KOPT-K1 (cell line): ENCODE measurements around the gene TRIM65.

Source experiments
- H3K27ac ChIP-seq: fragments of 200-600 bp; sonication (generic); 2 replicates; pipeline ENCODE4 v1.5.1; 2016; ENCODE audit warnings: antibody characterized with exemption, mild to moderate bottlenecking, low read depth, low read length; ENCODE audit not compliant: poor library complexity, severe bottlenecking
- H3K36me3 ChIP-seq: fragments of 200-600 bp; sonication (generic); 2 replicates; pipeline ENCODE4 v1.5.1; 2017; ENCODE audit warnings: antibody characterized with exemption, mild to moderate bottlenecking, low read length, moderate library complexity; ENCODE audit not compliant: insufficient read depth
- H3K9me3 ChIP-seq: fragments of 200-600 bp; sonication (generic); 2 replicates; pipeline ENCODE4 v1.5.1; 2017; ENCODE audit warnings: antibody characterized with exemption, low read length, mild to moderate bottlenecking; ENCODE audit not compliant: insufficient read depth, poor library complexity, severe bottlenecking

TRIM65 gene

DNA sequence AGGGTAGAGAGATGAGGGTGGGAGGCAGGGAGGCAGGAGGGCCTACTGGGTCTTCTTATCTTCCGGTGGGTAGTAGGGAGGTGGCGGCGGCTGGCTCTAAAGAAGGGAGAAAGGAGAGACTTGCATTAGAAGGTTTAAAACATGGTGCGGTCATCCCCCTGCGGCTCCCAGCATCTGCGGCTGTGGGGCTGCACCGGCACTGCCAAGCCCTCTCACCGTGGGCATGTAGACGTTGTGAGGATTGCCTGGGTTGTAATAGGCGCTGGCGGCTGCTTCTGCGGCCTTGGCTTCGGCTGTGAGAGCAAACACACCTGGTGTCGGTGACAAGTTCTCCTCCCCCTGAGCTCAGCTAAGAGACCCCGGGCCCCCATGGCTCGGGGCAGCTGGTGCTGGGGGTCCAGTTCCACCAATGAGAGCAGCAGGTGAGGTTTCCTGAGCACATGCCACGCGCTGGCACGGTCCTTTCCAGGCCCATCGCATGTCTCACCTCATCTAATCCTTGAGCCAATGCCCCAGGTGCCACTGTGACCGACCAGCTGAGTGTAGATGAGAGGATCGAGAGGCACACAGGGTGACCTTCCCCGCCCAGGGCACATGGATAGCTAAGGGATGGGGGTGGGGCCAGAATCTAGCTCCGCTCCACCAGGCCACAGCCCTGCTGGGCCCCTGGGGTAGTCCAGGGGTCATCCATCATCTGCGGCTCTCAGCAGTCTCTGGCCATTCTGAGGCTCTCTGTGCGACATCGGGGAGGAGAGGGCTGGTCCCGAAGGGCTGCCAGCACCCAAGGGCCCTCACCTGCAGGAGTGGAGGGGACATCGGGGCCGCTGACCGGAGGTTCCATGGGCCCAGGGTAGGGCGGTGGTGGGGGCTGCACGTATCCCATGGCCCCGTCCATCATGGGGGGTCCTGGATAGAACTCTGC lies 49.8 kb downstream of the TRIM65 start:
- no peak overlapping the region for H3K27ac ChIP-seq

DNA sequence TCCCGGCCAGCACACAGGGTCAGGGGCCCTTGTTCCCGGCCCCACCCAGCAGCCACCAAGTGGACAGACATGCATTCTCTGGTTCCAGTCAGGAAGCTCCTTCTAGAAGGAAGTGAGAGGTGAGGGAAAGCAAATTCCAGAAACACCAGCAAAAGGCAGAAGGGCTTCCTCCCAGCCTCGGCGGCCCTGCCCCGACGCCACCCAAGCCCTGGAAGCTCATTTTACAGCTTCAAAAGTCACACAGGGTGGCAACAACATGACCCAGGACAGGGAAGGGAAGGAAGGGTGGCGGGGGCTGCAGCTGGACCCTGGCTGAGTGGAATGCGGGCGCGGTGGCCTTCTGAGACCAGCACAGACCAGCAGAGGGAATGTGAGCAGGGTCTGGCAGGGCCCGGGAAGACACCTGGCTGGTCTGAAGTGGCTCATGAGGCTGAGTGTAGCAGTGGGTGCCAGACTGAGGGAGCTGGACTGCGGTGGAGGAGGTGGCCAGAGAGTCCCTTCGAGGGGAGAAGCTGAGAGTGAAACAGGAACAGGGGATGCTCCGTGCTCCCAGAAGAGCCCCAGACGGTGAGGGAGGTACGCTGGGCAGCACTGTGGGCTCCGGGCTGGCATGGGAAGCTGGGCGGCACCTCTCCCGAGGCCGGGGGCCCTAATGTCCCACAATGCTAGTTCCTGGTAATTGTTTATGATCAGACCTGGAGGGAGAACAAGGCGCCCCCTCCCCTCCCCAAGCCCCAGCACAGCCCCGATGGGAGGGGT lies 50.6 kb downstream of the TRIM65 start:
- H3K36me3 ChIP-seq, result peaks cover 63% of the 10 kb centered on the region
- H3K9me3 ChIP-seq, result no peaks in the 10 kb centered on the region
- peak overlapping the region; percentile 91 for H3K27ac ChIP-seq

More for the DNA sequence above, 49.8 kb downstream of the TRIM65 start:
- Histone ChIP-seq H3K36me3 (peaks cover 67% of the 10 kb centered on the region), H3K9me3 (no peaks in the 10 kb centered on the region)

DNA sequence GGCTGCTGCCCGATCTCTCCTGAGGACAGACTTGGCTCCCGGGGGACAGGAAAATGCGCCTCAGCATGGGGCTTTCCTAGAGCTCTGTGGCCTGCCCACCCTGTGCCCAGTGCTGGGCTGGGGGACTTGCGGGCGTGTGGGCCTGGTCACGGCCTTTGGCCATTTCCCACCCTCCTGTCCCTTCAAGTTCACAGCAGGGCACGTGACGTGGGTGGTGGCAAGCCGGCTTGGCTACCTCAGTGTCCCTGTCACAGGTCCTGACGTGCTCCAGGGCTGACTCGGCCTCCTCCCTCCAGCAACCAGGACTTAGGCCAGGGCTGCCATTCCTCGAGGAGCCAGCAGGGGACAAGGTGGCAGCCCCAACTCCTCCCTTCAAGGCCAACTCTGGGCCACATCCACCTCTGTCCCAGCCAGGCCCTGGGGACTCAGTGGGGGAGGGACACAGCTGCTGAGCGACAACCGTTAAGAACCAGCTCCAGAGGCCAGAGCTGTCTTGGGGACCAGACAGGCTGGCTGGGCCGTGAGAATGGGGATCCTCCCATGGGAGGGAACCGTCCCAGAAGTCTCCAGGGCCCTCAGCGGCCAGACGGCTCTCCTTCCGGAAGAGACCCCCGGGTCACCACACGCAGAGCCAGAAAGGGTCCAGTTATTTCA lies 51.6 kb downstream of the TRIM65 start:
- H3K27ac ChIP-seq, result peak overlapping the region; percentile 91
- H3K36me3 ChIP-seq, result peaks cover 62% of the 10 kb centered on the region
- H3K9me3 ChIP-seq, result no peaks in the 10 kb centered on the region

DNA sequence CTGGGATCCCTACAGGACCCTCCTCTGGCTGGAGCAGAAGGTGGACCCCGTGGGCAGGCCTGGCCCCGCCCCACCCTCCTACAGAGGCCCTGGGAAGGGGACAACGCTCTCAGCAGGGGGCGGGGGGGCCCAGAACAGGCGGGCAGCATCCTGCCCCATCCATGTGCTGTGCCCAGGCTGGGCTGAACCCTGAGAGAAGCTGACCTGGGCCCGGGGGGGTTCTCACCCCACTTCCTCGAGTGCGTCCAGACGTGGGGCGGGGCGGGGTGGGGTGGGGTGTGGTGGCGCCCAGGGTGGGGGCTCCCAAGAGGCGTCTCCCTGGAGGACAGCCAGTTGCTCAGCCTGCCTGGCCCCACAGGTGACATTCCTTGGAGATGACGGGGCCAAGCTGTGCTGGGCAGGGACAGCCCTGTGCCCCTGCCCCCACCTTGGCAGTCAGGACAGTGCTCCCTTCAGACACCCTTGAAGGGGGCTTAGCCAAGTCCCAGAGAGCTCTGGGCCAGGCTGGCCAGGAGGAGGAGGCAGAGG lies 52.2 kb downstream of the TRIM65 start:
- H3K36me3 ChIP-seq, result peaks cover 62% of the 10 kb centered on the region
- peak overlapping the region; percentile 91 for H3K27ac ChIP-seq
- H3K9me3 ChIP-seq, result no peaks in the 10 kb centered on the region

DNA sequence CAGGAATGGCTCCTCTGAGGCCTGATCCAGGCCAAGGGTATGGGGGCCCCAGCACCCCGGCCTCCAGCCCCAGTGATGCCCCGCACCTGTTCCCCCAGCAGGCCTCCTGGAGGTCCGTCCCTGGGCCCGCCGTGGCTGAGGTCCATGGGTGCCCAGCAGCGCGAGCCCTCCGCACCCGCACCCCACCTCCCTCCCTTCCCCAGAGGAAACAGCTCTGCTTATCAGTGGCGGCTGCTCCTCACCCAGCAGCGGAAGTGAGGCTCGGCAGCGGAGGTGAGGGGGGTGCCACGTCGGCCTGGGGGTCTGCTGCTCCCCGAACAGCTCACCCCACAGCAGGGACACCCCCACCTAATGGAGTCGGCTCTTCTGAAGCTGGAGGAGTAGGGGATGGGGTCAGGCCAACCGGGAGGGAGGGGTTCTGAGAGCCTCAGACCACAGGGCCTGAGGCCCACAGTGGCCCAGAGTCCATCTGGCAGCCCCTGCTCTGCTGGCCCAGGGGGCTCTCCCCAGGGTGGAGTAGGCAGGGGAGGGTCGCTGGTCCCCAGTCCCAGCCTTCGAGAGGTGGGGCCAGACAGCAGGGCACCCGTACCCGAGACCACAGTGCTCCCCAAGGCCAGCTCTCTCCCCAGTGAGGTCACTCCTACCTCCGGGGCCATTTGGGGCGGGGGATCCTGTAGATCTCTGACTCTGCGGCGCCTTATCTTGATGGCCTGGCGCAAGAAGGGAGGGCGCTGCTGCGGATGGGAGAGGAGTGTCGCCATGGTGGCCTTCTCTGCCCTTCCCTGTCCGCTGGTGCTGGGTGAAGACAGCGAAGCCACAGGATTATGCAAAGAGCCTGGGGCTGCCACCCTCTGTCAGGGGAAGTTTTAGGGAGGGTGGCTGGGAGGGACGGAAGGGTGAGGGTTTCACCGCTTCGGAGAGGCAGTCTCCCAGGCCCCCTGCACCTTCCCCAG lies 52.9 kb downstream of the TRIM65 start, which contains the start of gene UNC13D:
UNC13D (minus strand) TSS at position 828 of the 953 bp plus-strand sequence; CDS start at position 761, 67 bp downstream.
- Histone ChIP-seq H3K36me3 (peaks cover 62% of the 10 kb centered on the region), H3K27ac (peak within 1 kb of the TSS; percentile 91)

DNA sequence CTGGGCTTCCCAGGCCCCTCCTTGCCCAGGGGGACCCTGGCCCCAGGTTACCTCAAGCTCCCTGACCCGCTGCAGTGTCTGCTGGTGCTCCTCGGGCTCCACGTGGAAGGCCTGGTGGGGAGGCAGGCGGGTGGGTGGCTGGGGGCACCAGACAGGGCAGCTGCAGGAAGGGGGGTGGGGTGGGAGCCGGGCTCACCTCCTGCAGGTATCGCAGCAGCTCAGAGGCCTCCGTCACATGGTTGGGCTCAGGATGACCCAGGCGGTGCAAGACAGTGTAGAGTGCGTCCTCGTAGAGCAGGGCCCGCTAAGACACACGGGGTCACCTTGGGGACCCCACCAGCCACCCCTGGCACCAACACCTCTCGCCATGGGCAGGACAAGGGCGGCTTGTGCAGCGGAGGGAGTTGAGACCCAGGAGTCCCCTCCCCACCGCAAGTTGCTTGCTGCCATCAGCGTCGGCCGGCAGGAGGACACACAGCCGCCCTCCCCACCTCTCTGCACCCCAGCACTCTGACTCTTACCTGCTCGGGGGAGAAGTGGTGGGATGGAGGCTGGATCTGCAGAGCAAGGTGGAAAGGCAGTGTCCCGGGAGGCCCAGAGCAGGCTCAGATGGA lies 53.7 kb downstream of the TRIM65 start:
- H3K27ac ChIP-seq, result peak overlapping the region; percentile 91
- H3K9me3 ChIP-seq, result no peaks in the 10 kb centered on the region
- peaks cover 62% of the 10 kb centered on the region for H3K36me3 ChIP-seq

More for the DNA sequence above, 52.9 kb downstream of the TRIM65 start, which contains the start of gene UNC13D:
- no peaks in the 10 kb centered on the region for H3K9me3 ChIP-seq

DNA sequence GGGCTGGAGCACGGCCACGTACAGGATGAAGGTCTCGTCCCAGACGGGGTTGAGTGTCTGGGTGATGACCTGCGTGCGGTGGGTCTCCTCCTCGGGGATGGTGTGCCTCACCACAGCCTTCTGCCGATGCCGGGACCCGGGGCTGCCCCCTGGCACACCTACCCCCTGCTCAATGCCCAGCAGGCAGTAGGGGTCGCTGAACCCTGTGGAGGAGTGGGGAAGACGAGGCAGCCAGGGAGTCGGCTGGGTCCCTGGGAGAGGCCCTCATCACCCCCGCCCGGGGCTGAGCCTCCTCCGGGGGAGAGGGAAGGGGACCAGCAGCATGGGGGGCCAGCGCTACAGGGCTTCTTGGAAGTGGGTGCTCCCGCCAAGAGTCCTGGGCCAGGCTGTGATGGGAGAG lies 54.3 kb downstream of the TRIM65 start:
- peak overlapping the region; percentile 91 for H3K27ac ChIP-seq
- no peaks in the 10 kb centered on the region for H3K9me3 ChIP-seq
- peaks cover 62% of the 10 kb centered on the region for H3K36me3 ChIP-seq

DNA sequence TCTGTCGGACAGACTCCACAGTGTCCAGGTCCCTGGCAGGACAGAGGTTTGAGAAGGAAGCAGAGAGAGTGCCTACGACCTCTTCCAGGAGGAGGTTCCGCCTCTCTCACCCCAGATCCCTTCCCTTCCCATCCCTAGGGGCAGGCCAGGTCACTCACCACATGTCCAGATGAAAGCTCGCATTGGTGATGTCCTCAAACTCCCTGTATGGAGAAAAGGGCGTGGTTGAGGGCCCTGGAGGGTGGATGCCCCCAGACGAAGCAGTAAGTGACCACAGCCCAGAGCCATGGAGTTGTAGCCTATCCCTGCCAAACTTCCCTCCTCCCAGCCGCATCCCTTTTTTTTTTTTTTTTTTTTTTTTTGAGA lies 56.0 kb downstream of the TRIM65 start:
- no peaks in the 10 kb centered on the region for H3K9me3 ChIP-seq
- H3K27ac ChIP-seq, result no peak overlapping the region
- peaks cover 62% of the 10 kb centered on the region for H3K36me3 ChIP-seq

DNA sequence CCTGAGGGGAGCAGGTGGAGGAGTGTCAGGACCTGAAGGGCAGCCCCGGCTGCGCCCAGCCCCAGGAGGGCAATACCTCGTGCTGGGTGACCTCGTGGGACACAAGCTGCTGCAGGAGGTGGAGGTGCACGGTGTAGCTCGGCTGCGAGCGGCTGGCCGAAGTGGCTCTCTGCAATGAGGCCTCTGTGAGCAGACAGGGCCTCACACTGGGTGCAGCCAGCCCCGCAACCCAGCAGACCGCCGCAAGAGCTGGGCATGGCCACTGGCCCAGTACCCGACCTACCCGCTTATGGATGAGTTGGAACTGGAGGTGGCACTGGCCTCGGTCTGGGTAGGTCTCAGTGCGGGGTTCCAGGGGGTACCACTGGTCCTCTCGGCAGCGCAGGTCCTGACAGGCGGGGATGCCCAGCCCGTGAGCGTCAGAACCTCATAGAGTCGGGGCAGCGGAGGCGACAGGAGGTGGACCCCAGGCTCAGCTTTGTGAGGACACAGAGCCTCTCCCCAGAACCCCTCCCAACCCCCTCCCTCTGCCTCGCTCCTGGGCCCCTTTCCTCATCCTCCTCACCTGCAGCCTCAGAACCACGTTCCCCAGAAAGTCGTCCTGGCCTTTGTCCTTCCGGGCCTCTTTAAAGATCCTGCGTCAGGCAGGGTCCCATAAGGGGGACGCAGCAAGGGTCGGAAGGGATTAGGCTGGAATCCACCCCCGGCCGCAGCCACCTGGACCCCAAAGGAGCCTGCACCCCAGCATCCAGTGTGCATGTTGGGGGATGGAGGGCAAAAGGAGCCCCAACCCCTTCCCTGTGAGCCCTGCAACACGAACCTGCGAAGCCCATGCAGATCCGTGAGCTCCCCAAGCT lies 56.6 kb downstream of the TRIM65 start:
- Histone ChIP-seq H3K9me3 (no peaks in the 10 kb centered on the region), H3K27ac (no peak overlapping the region), H3K36me3 (peaks cover 67% of the 10 kb centered on the region)
